ENCODE data around the gene ANO2. TPM values are rescaled to one million over a fixed set of nuclear protein-coding genes. Genes with fewer than 3 reads are reported as not detected.

Gene ANO2
- total and polyA plus RNA-seq, 8 donors: 0.44 to 16.9 (median 3.8) TPM; not detected in 1

GRCh38 chr12:5987573-5987972, 42.5 kb upstream of the ANO2 start:
- 76 to 83% (median 80%) methylated on average over 5 of the region's 5 CpGs for WGBS, 5 donors
- no peak for TF ChIP-seq POLR2AphosphoS5 (IDR thresholded peaks at IDR 0.05)
- TF ChIP-seq EP300 (IDR thresholded peaks at IDR 0.05): no peak
- TF ChIP-seq POLR2A (IDR thresholded peaks at IDR 0.05): no peak
- no peak for TF ChIP-seq CTCF (IDR thresholded peaks at IDR 0.05)
- Histone ChIP-seq H3K4me1 (peaks cover 0 to 4% (median 0%) of the 10 kb centered on the region in 4 donors), H3K27me3 (no peaks in the 10 kb centered on the region), H3K36me3 (no peaks in the 10 kb centered on the region), H3K9me3 (no peaks in the 10 kb centered on the region), H3K27ac (no peak overlapping the region), H3K4me3 (no peak overlapping the region)
- intact Hi-C loops (cut with DNase I; ENCODE audit: low total_unique reads): no loop called here
- DNase-seq: peak in 1 of 2 donors; percentile 41

DNA sequence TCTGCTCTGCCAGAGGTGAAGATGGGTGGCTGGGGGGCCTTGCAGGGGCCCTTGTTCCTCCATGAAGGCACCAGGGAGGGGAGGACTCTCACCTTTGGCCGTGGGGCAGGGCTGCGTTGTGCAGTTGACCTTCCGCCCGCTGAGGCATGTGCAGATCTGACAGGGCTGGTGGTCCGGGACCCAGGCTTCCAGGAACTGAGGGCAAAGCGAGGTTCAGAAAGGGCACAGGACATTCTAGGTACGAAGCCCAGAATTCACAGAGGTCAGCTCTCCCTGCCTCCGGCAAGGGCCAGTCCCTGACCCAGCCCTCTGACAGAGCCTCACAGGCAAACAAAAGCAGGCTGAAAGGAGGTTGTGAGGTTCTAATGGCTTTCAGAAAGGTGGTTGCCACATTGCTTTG, 40.4 kb upstream of the ANO2 start:
- intact Hi-C loops (cut with DNase I; ENCODE audit: low total_unique reads): no loop called here
- Histone ChIP-seq H3K4me3 (no peak overlapping the region), H3K4me1 (peaks cover 0 to 4% (median 0%) of the 10 kb centered on the region in 4 donors), H3K27ac (no peak overlapping the region), H3K36me3 (no peaks in the 10 kb centered on the region), H3K9me3 (no peaks in the 10 kb centered on the region), H3K27me3 (peaks cover 0 to 5% (median 0%) of the 10 kb centered on the region in 3 donors)
- TF ChIP-seq EP300 (IDR thresholded peaks at IDR 0.05) (no peak), POLR2A (IDR thresholded peaks at IDR 0.05) (no peak), POLR2AphosphoS5 (IDR thresholded peaks at IDR 0.05) (no peak), CTCF (IDR thresholded peaks at IDR 0.05) (no peak)
- WGBS, 5 donors: 59 to 70% (median 62%) methylated on average over 8 of the region's 8 CpGs
- no peak for DNase-seq

DNA sequence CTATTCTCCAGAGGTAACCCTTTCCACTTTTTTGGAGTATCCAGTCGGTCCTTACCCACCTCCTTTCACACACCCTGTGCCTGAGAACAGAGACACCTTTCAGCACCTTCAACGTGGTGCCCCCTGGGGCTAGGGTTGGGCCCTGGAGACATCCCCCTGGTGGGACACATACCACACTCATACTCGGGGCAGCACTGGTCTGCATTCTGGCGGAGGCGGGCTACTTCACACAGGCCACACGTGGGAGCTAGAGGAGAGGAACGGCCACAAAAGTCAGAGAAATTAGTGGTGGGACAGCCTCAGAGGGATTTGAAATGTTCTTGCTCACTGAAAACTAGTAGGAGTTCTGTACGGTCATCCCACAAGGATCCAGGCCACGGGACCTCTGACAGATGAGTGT, 39.8 kb upstream of the ANO2 start:
- TF ChIP-seq POLR2A (IDR thresholded peaks at IDR 0.05): no peak
- no peak for TF ChIP-seq EP300 (IDR thresholded peaks at IDR 0.05)
- TF ChIP-seq CTCF (IDR thresholded peaks at IDR 0.05): no peak
- TF ChIP-seq POLR2AphosphoS5 (IDR thresholded peaks at IDR 0.05): no peak
- Histone ChIP-seq H3K27ac (no peak overlapping the region), H3K36me3 (no peaks in the 10 kb centered on the region), H3K4me3 (no peak overlapping the region), H3K4me1 (peaks cover 0 to 4% (median 0%) of the 10 kb centered on the region in 4 donors), H3K27me3 (peaks cover 0 to 5% (median 0%) of the 10 kb centered on the region in 3 donors), H3K9me3 (no peaks in the 10 kb centered on the region)
- no peak for DNase-seq
- intact Hi-C loops (cut with DNase I; ENCODE audit: low total_unique reads): no loop called here
- WGBS, 5 donors: 69 to 74% (median 72%) methylated on average over 8 to 9 of the region's 9 CpGs

GRCh38 chr12:5982106-5982505, 37.0 kb upstream of the ANO2 start:
- no peaks in the 10 kb centered on the region for H3K4me1 ChIP-seq
- no peak overlapping the region for H3K4me3 ChIP-seq
- intact Hi-C loops (cut with DNase I; ENCODE audit: low total_unique reads): no loop called here
- no peak overlapping the region for H3K27ac ChIP-seq
- no peaks in the 10 kb centered on the region for H3K9me3 ChIP-seq
- TF ChIP-seq POLR2A (IDR thresholded peaks at IDR 0.05) (no peak), CTCF (IDR thresholded peaks at IDR 0.05) (no peak), POLR2AphosphoS5 (IDR thresholded peaks at IDR 0.05) (no peak), EP300 (IDR thresholded peaks at IDR 0.05) (no peak)
- peaks cover 0 to 5% (median 0%) of the 10 kb centered on the region in 3 donors for H3K27me3 ChIP-seq
- WGBS, 5 donors: 59 to 73% (median 69%) methylated on average over 4 of the region's 4 CpGs
- H3K36me3 ChIP-seq: no peaks in the 10 kb centered on the region
- DNase-seq: no peak

Measured in stomach (tissue), 9 donors.